ENCODE measurements around the gene RAG1.
"Not testable (repeated sequence)": the region's sequence is repeated elsewhere in the genome, so short reads cannot be mapped to it uniquely, and the experiment has no call there.

RAG1 gene

GRCh38 chr11:36567694-36568093, at the start of gene RAG1:
TSS of gene RAG1 (plus strand) at chr11:36568007. CDS start at chr11:36573305, 5,298 bp downstream.
- no peak for DNase-seq
- in situ Hi-C loops (cut with MboI; ENCODE audit: low pct_unique_long_range_greater_than_20kb, low sequenced_read_pairs) = no loop called here

- in situ Hi-C loops (cut with MboI; ENCODE audit: low pct_unique_long_range_greater_than_20kb, low sequenced_read_pairs) = no loop called here
- no peak for DNase-seq
Measured at GRCh38 chr11:36530840-36531239, 37.0 kb upstream of the RAG1 start.

- DNase-seq = no peak
- in situ Hi-C loops (cut with MboI; ENCODE audit: low pct_unique_long_range_greater_than_20kb, low sequenced_read_pairs) = no loop called here
Measured at GRCh38 chr11:36532941-36533601, 34.7 kb upstream of the RAG1 start.

- in situ Hi-C loops (cut with MboI; ENCODE audit: low pct_unique_long_range_greater_than_20kb, low sequenced_read_pairs) = no loop called here
- DNase-seq = no peak
Measured at GRCh38 chr11:36534276-36534840, 33.4 kb upstream of the RAG1 start.

GRCh38 chr11:36540998-36541397, 26.8 kb upstream of the RAG1 start:
- peak; percentile 33 for DNase-seq
- in situ Hi-C loops (cut with MboI; ENCODE audit: low pct_unique_long_range_greater_than_20kb, low sequenced_read_pairs) = no loop called here

- no peak for DNase-seq
- in situ Hi-C loops (cut with MboI; ENCODE audit: low pct_unique_long_range_greater_than_20kb, low sequenced_read_pairs) = no loop called here
Measured at GRCh38 chr11:36550385-36551115, 17.3 kb upstream of the RAG1 start.

GRCh38 chr11:36557390-36557789, 10.4 kb upstream of the RAG1 start:
- DNase-seq; in situ Hi-C loops (cut with MboI; ENCODE audit: low pct_unique_long_range_greater_than_20kb, low sequenced_read_pairs): not testable (repeated sequence)

- DNase-seq = no peak
Measured at GRCh38 chr11:36557991-36558390, 9.8 kb upstream of the RAG1 start.

GRCh38 chr11:36558571-36559413, 9.0 kb upstream of the RAG1 start:
- in situ Hi-C loops (cut with MboI; ENCODE audit: low pct_unique_long_range_greater_than_20kb, low sequenced_read_pairs) = no loop called here
- DNase-seq = no peak

More at GRCh38 chr11:36557991-36558390, 9.8 kb upstream of the RAG1 start:
- in situ Hi-C loops (cut with MboI; ENCODE audit: low pct_unique_long_range_greater_than_20kb, low sequenced_read_pairs) = no loop called here

GRCh38 chr11:36564376-36565030, 3.3 kb upstream of the RAG1 start:
- in situ Hi-C loops (cut with MboI; ENCODE audit: low pct_unique_long_range_greater_than_20kb, low sequenced_read_pairs) = no loop called here
- DNase-seq = peak; percentile 57

- in situ Hi-C loops (cut with MboI; ENCODE audit: low pct_unique_long_range_greater_than_20kb, low sequenced_read_pairs) = no loop called here
- DNase-seq = no peak
Measured at GRCh38 chr11:36565031-36565610, 2.7 kb upstream of the RAG1 start.

GRCh38 chr11:36566407-36567053, 1.3 kb upstream of the RAG1 start:
- in situ Hi-C loops (cut with MboI; ENCODE audit: low pct_unique_long_range_greater_than_20kb, low sequenced_read_pairs) = no loop called here
- no peak for DNase-seq

- in situ Hi-C loops (cut with MboI; ENCODE audit: low pct_unique_long_range_greater_than_20kb, low sequenced_read_pairs) = no loop called here
- DNase-seq = no peak
Measured at GRCh38 chr11:36569095-36569494, 1.3 kb downstream of the RAG1 start.

GRCh38 chr11:36574486-36574885, 6.7 kb downstream of the RAG1 start:
- DNase-seq = no peak
- in situ Hi-C loops (cut with MboI; ENCODE audit: low pct_unique_long_range_greater_than_20kb, low sequenced_read_pairs) = no loop called here

- in situ Hi-C loops (cut with MboI; ENCODE audit: low pct_unique_long_range_greater_than_20kb, low sequenced_read_pairs) = no loop called here
- DNase-seq = no peak
Measured at GRCh38 chr11:36577373-36577772, 9.6 kb downstream of the RAG1 start.

GRCh38 chr11:36577859-36578258, 10.1 kb downstream of the RAG1 start:
- no peak for DNase-seq
- in situ Hi-C loops (cut with MboI; ENCODE audit: low pct_unique_long_range_greater_than_20kb, low sequenced_read_pairs) = no loop called here

GRCh38 chr11:36578458-36578857, 10.7 kb downstream of the RAG1 start:
- in situ Hi-C loops (cut with MboI; ENCODE audit: low pct_unique_long_range_greater_than_20kb, low sequenced_read_pairs) = no loop called here
- no peak for DNase-seq

GRCh38 chr11:36581536-36581935, 13.7 kb downstream of the RAG1 start:
- DNase-seq = no peak
- in situ Hi-C loops (cut with MboI; ENCODE audit: low pct_unique_long_range_greater_than_20kb, low sequenced_read_pairs) = no loop called here
